ENCODE data around the gene DESI1. TPM values are rescaled to one million over a fixed set of nuclear protein-coding genes. Genes with fewer than 3 reads are reported as not detected.

Gene DESI1
- total and polyA plus RNA-seq, 2 of the 13 experiments (the other 11 are each of a cell fraction or from before 2014, with no cell fraction given), result 21.6 to 29.2 TPM

- intact Hi-C loops (cut with micrococcal nuclease; ENCODE audit: unreplicated experiment), result no loop called here
These were observed 68.8 kb downstream of the DESI1 start for GRCh38 chr22:41551877-41552582.

More at GRCh38 chr22:41551877-41552582, 68.8 kb downstream of the DESI1 start:
- Histone ChIP-seq H3K9me3 (ENCODE audit: low read length) (no peaks in the 10 kb centered on the region), H3K4me3 (replicated peaks in 1 of 3; ENCODE audit: insufficient read depth in 1 of 3, low read depth in 2 of 3, low read length in 3 of 3) (peak overlapping the region; percentile 2 to 47 (median 14); a peak in 5 of 6 replicates), H3K36me3 (replicated peaks in 1 of 2; ENCODE audit: control insufficient read depth in 1 of 2, insufficient read depth in 2 of 2, low read length in 2 of 2) (no peaks in the 10 kb centered on the region), H3K27me3 (ENCODE audit: control insufficient read depth in 1 of 2, insufficient read depth in 2 of 2, low read length in 2 of 2) (no peaks in the 10 kb centered on the region; a peak in 2 of 5 replicates), H3K27ac (ENCODE audit: extremely low read length, insufficient read depth, low read length) (peak overlapping the region; percentile 9), H3K9ac (ENCODE audit: insufficient read depth, low read depth, low read length) (peak overlapping the region; percentile 45; the same call in 1 of the 2 replicates), H2AFZ (ENCODE audit: low read length) (peak overlapping the region; percentile 67), H3K4me1 (ENCODE audit: insufficient read depth, low read length) (peaks cover 85% of the 10 kb centered on the region), H4K20me1 (ENCODE audit: insufficient read depth, low read length) (no peaks in the 10 kb centered on the region), H3K79me2 (ENCODE audit: insufficient read depth, low read length) (no peaks in the 10 kb centered on the region), H3K4me2 (ENCODE audit: low read depth, low read length) (peak overlapping the region; percentile 51)
- 33% methylated on average over 11 of the region's 11 CpGs for WGBS (ENCODE audit: low lambda C conversion rate)
- POLR2A ChIA-PET, result interaction anchor here (0.6 to 4.5 kb wide), 9 partner anchors 8 to 171 kb away, joined by 3 to 35 read pairs (median 5); partner anchors contain the start of genes CSDC2 and PMM1
- no TSS peak for BruUV-seq (replicated peaks)
- DNase-seq (ENCODE audit: low spot score), result no peak
- CTCF ChIA-PET (ENCODE audit: low intra/inter-chr PET ratio, low total read pairs), result no interaction called here
- no peak for TF ChIP-seq RBAK (CRISPR knock-in tag; IDR thresholded peaks at IDR 0.05)
- 0 out of 2 replicates have a peak, but pooled peaks have one; percentile 18 for TF ChIP-seq ZFX (CRISPR knock-in tag; IDR thresholded peaks at IDR 0.05; ENCODE audit: low read depth)
- no peak for TF ChIP-seq PATZ1 (CRISPR knock-in tag; IDR thresholded peaks at IDR 0.05)
- TF ChIP-seq ZNF362 (CRISPR knock-in tag; IDR thresholded peaks at IDR 0.05; ENCODE audit: borderline replicate concordance), result peak; percentile 40; the same call in 1 of the 2 replicates
- peak; percentile 24; the same call in 1 of the 2 replicates for TF ChIP-seq ZNF687 (CRISPR knock-in tag; IDR thresholded peaks at IDR 0.05)
- no peak for TF ChIP-seq SNRNP70 (IDR thresholded peaks at IDR 0.05; ENCODE audit: low read depth, low read length)
- TF ChIP-seq SRSF1 (optimal IDR thresholded peaks at IDR 0.05; ENCODE audit: low read depth, low read length), result peak; percentile 31
- FAIRE-seq, result no peak
- in situ Hi-C loops (cut with HindIII; ENCODE audit: extremely low pct_ligation_motif_present, low pct_unique_long_range_greater_than_20kb), result no loop called here
- ATAC-seq, result no peak

Measured in HepG2 (cell line).